Measurements from ENCODE around the gene DCT.

DNA sequence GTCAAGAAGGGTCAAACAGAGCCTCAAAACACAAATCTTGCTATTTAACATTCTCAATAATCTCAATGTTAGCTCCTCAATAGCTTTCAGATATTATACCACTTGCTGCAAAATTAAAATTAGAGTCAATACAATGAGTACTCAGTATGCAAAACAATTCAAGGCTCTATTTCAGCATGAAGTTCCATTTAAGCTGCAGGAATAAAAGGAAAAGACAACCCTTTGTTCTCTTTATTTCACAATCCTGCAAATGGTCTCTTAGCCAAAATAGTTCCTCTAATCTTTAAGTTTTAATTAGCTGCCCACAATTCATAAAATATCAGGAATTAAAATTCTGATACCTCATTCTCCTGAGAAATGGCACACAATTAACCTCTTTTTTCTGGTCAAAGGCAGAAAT, 40.5 kb upstream of the DCT start:
- TF ChIP-seq MAX (IDR thresholded peaks at IDR 0.05; ENCODE audit: low read depth, low read length) (no peak), CTCF (IDR thresholded peaks at IDR 0.05; ENCODE audit: low read depth, low read length) (no peak), MYC (IDR thresholded peaks at IDR 0.05; ENCODE audit: low read depth, low read length) (no peak)

Measured in NB4 (cell line).